Right atrium auricular region (tissue), 2 donors: ENCODE measurements around the gene SLC5A10. TPM values are rescaled to one million over a fixed set of nuclear protein-coding genes. Genes with fewer than 3 reads are reported as not detected.
A peak's percentile ranks its signal among the peaks of the same experiment; 100 is the strongest.

ENCODE experiments used
- DNase-seq: peaks from one replicate; pipeline ENCODE4 v3.0.0-alpha.2; 2019; ENCODE audit warnings: low spot score
- H3K27ac ChIP-seq, 2 donors: fragments of 200-600 bp; sonication (generic); 1 replicate in 1 of 2; 2 replicates in 1 of 2; pipeline ENCODE4 v1.5.1; 2016 to 2019
- H3K27me3 ChIP-seq, 2 donors: fragments of 200-600 bp; sonication (generic); one replicate each; pipeline versions ENCODE4 v1.5.1 to v1.6.0; 2017 to 2019
- H3K36me3 ChIP-seq: fragments of 200-600 bp; sonication (generic); one replicate; pipeline ENCODE4 v1.5.1; 2016
- H3K4me1 ChIP-seq, 2 donors: fragments of 200-600 bp; sonication (generic); one replicate each; pipeline versions ENCODE4 v1.5.1 to v1.6.0; 2017 to 2019
- H3K4me3 ChIP-seq, 2 donors: fragments of 200-600 bp; sonication (generic); 1 replicate in 1 of 2; 2 replicates in 1 of 2; pipeline ENCODE4 v1.5.1; 2017 to 2019; ENCODE audit warnings: mild to moderate bottlenecking in 1 of 2, moderate library complexity in 1 of 2
- H3K9me3 ChIP-seq, 2 donors: fragments of 200-600 bp; sonication (generic); one replicate each; pipeline ENCODE4 v1.5.1; 2019
- total RNA-seq, 2 donors: library from RNA; depleted of rRNA; stranded (reverse); fragments of >200 nt; gene quantifications; one replicate each; pipeline ENCODE4 v1.1.0, GENCODE V29; 2016
- TF ChIP-seq, protein P1 (sequence below), 2 donors: fragments of 200-600 bp; sonication (generic); IDR thresholded peaks; one replicate each; pipeline ENCODE4 v1.5.1; 2019; ENCODE audit warnings: antibody characterized with exemption in 2 of 2

The SLC5A10 gene
- total RNA-seq, 2 donors from 2014 or later = 0.16 TPM; not detected in 1

DNA sequence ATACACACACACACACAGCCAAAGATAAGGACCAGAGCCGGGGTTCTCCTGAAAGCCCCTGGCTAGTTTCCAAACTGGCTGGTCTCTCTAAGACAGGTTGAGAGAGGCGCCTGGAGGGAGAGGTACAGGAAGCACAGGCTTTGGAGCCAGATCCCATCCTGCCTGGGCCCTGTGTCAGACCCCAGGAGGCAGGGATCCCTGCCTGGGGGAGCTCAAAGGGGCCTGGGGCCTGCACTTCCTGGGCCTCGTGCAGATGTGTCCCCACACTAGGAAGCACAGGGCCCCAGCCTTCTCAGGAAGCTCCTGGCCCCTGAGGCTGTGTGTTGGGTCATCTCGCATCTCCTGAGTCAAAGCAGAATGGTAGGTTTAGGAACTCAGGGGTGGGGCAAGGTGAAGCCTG is 16.0 kb downstream of the SLC5A10 start:
- TF ChIP-seq, protein P1, sequence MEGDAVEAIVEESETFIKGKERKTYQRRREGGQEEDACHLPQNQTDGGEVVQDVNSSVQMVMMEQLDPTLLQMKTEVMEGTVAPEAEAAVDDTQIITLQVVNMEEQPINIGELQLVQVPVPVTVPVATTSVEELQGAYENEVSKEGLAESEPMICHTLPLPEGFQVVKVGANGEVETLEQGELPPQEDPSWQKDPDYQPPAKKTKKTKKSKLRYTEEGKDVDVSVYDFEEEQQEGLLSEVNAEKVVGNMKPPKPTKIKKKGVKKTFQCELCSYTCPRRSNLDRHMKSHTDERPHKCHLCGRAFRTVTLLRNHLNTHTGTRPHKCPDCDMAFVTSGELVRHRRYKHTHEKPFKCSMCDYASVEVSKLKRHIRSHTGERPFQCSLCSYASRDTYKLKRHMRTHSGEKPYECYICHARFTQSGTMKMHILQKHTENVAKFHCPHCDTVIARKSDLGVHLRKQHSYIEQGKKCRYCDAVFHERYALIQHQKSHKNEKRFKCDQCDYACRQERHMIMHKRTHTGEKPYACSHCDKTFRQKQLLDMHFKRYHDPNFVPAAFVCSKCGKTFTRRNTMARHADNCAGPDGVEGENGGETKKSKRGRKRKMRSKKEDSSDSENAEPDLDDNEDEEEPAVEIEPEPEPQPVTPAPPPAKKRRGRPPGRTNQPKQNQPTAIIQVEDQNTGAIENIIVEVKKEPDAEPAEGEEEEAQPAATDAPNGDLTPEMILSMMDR (IDR thresholded peaks at IDR 0.05) = no peak
- H3K27ac ChIP-seq = peak overlapping the region; percentile 39 to 66

DNA sequence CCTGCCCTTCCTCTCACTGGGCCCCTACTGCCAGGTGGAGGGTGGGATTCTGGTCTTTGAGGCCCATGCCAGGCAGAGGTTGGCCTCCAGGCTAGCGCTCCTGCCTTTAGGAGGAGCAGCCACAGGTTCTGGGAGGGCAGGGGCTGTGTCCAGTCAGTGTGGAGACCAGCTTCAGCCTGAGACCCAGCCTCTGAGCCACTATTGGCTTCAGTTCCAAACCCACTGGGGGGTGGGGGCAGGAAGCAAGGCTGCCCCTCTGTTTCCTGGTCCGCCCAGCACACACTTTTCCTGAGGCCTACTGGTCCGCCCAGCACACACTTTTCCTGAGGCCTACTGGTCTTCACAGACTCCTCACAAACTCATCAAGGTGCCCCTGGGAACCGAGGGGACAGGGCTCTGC is 16.4 kb downstream of the SLC5A10 start:
- H3K27ac ChIP-seq = peak overlapping the region; percentile 39 to 66
- TF ChIP-seq, protein P1 (IDR thresholded peaks at IDR 0.05) = no peak
- no peaks in the 10 kb centered on the region for H3K27me3 ChIP-seq
- DNase-seq = no peak
- H3K4me1 ChIP-seq = peaks cover 0 to 16% of the 10 kb centered on the region in 2 donors
- H3K9me3 ChIP-seq = no peaks in the 10 kb centered on the region
- H3K36me3 ChIP-seq = peaks cover 10% of the 10 kb centered on the region
- H3K4me3 ChIP-seq = no peak overlapping the region

More for the DNA sequence above, 16.0 kb downstream of the SLC5A10 start:
- Histone ChIP-seq H3K9me3 (no peaks in the 10 kb centered on the region), H3K27me3 (no peaks in the 10 kb centered on the region), H3K36me3 (peaks cover 10% of the 10 kb centered on the region), H3K4me1 (peaks cover 0 to 16% of the 10 kb centered on the region in 2 donors), H3K4me3 (no peak overlapping the region)
- no peak for DNase-seq

DNA sequence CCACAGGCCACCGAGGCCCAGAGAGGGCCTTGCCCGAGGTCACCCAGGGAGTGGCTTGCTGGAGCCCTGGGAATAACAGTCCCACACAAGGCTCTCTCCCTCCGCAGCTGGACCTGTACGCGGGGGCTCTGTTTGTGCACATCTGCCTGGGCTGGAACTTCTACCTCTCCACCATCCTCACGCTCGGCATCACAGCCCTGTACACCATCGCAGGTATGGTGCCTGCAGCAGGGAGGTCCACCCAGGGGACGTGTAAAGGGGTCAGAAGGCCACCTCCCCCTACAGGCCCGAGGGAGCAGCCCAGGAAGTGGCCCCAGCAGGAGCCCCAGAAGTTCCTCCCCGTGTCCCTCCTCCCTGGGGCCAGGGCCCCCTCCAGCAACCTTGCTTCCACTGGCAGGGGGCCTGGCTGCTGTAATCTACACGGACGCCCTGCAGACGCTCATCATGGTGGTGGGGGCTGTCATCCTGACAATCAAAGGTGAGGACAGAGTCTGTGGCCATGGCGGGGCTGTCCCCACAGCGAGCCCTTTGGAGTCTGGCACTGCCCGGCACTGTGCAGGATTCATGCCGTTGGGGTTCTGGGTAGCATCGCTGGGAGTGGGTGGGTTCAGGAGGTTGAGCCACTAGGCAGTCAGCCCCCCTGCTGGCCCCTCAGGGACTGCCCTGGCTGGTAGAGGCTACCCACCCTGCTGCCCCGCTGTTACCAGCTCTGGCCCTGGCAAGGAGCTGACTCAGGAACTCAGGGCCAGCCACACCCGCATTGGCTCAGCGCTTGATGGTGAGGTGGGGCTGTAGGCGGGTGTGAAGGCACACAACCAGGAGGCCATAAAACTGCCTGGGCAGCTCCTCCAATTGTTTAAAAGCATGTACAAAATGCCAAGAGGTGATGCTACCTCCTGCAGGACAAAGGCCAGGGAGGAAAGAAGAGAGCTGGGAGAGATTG is 17.3 kb downstream of the SLC5A10 start:
- Histone ChIP-seq H3K36me3 (peaks cover 10% of the 10 kb centered on the region), H3K4me3 (no peak overlapping the region), H3K9me3 (no peaks in the 10 kb centered on the region), H3K4me1 (peaks cover 0 to 16% of the 10 kb centered on the region in 2 donors), H3K27ac (no peak overlapping the region), H3K27me3 (no peaks in the 10 kb centered on the region)
- no peak for DNase-seq
- TF ChIP-seq, protein P1 (IDR thresholded peaks at IDR 0.05) = no peak

DNA sequence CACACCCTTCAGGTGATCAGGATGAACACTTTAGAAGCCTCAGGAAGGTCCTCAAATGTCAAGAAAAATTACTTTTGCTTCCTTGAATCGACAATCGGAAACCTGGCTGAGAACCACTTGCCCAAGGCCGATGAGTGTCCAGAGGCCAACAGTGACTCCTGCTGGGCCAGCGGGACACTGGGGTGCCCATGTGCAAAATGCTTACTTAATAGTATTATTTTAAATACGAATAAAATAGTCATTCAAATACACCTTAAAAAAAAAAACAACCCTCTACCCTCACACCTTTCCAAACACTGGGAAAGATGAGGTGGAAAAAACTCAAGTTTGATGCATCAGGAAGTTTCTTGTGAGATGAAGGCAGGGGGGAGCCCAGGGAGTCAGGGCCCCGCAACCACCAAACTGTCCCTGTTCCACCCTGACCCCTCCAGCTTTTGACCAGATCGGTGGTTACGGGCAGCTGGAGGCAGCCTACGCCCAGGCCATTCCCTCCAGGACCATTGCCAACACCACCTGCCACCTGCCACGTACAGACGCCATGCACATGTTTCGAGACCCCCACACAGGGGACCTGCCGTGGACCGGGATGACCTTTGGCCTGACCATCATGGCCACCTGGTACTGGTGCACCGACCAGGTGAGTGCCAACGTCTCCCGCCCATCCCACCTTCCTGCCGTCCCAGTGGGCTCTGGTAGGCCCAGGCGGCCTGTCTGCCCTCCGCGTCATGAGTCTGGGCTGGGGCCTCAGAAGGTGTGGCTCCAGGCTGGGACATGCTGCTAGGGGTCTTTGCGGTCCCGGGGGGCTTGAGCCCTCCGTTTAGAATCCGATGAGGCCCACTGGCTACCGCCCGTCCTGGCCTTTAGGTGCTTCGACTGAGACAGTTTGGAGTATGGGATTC is 18.9 kb downstream of the SLC5A10 start:
- H3K4me3 ChIP-seq = no peak overlapping the region
- no peak for DNase-seq
- H3K9me3 ChIP-seq = no peaks in the 10 kb centered on the region
- peaks cover 0 to 16% of the 10 kb centered on the region in 2 donors for H3K4me1 ChIP-seq
- peaks cover 10% of the 10 kb centered on the region for H3K36me3 ChIP-seq
- no peaks in the 10 kb centered on the region for H3K27me3 ChIP-seq
- H3K27ac ChIP-seq = no peak overlapping the region
- TF ChIP-seq, protein P1 (IDR thresholded peaks at IDR 0.05) = no peak

DNA sequence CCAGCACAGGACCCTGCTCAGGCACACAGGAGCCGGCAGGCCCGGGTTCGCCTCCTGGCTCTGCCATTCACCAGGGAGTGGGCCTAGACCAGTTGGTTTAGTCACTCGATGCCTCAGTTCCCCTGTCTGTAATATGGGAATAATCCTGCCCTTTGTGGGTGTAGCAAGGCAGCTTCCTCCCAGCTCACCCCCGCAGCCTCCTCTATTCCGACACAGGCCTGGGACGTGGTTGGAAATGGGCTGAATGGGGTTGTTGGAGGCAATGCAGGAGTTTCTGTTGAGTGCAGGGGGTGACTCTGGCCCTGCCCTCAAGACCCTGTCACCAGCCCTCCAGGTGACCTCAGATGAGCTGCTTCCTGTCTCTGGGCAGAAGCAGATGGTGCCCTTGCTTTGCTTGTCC is 19.8 kb downstream of the SLC5A10 start:
- no peaks in the 10 kb centered on the region for H3K9me3 ChIP-seq
- TF ChIP-seq, protein P1 (IDR thresholded peaks at IDR 0.05) = no peak
- no peaks in the 10 kb centered on the region for H3K27me3 ChIP-seq
- no peak for DNase-seq
- peaks cover 0 to 16% of the 10 kb centered on the region in 2 donors for H3K4me1 ChIP-seq
- no peak overlapping the region for H3K27ac ChIP-seq
- H3K36me3 ChIP-seq = peaks cover 17% of the 10 kb centered on the region
- no peak overlapping the region for H3K4me3 ChIP-seq
